Cardiac fibroblast (primary cell): ENCODE measurements around the gene RRAGA.
"Not testable (repeated sequence)": the region's sequence is repeated elsewhere in the genome, so short reads cannot be mapped to it uniquely, and the experiment has no call there.

Experiments used
- DNase-seq, 2 donors: peaks; one replicate each; pipeline versions ENCODE4 v3.0.0 to v3.0.0-alpha.2; 2010; ENCODE audit warnings: low read depth in 2 of 2
- H3K4me3 ChIP-seq, 2 donors: replicated peaks in 1 of 2; 1 replicate in 1 of 2; 2 replicates in 1 of 2; pipeline ENCODE4 v1.5.1; 2011; ENCODE audit warnings: low read depth in 2 of 2, low read length in 2 of 2, mild to moderate bottlenecking in 2 of 2, moderate library complexity in 1 of 2
- CTCF ChIP-seq: IDR thresholded peaks from one replicate; pipeline ENCODE4 v1.5.1; 2011; ENCODE audit warnings: low read depth, mild to moderate bottlenecking, low read length, inconsistent platforms

The RRAGA gene

GRCh38 chr9:19048966-19049916 lies at the start of gene RRAGA:
RRAGA (plus strand) TSS chr9:19049427; CDS start chr9:19049660, 233 bp downstream.
- peak; percentile 96 to 98 for DNase-seq
- H3K4me3 ChIP-seq: peak within 1 kb of the TSS; percentile 83 to 88
- peak; percentile 93 for TF ChIP-seq CTCF

GRCh38 chr9:19000133-19000532 lies 49.1 kb upstream of the RRAGA start:
- no peak overlapping the region for H3K4me3 ChIP-seq
- TF ChIP-seq CTCF: no peak
- no peak for DNase-seq

- no peak for DNase-seq
- no peak for TF ChIP-seq CTCF
- no peak overlapping the region for H3K4me3 ChIP-seq
Measured at GRCh38 chr9:19009391-19009965, 39.7 kb upstream of the RRAGA start.

GRCh38 chr9:19018201-19018600 lies 31.0 kb upstream of the RRAGA start:
- H3K4me3 ChIP-seq: no peak overlapping the region
- no peak for DNase-seq
- TF ChIP-seq CTCF: no peak

GRCh38 chr9:19020886-19021455 lies 28.3 kb upstream of the RRAGA start:
- no peak for TF ChIP-seq CTCF
- no peak for DNase-seq
- no peak overlapping the region for H3K4me3 ChIP-seq

- H3K4me3 ChIP-seq, DNase-seq: not testable (repeated sequence)
Measured at GRCh38 chr9:19021649-19022048, 27.6 kb upstream of the RRAGA start.

- no peak for TF ChIP-seq CTCF
- H3K4me3 ChIP-seq: no peak overlapping the region
- peak in 1 of 2 donors; percentile 11 for DNase-seq
Measured at GRCh38 chr9:19022206-19022605, 27.0 kb upstream of the RRAGA start.
